Measurements from ENCODE around the gene DBT. TPM values are rescaled to one million over a fixed set of nuclear protein-coding genes. Genes with fewer than 3 reads are reported as not detected.

DBT gene
- polyA plus RNA-seq, 1 donor (not counting 4 experiments of a cell fraction or from before 2014, with no cell fraction given): 16.3 TPM

DNA sequence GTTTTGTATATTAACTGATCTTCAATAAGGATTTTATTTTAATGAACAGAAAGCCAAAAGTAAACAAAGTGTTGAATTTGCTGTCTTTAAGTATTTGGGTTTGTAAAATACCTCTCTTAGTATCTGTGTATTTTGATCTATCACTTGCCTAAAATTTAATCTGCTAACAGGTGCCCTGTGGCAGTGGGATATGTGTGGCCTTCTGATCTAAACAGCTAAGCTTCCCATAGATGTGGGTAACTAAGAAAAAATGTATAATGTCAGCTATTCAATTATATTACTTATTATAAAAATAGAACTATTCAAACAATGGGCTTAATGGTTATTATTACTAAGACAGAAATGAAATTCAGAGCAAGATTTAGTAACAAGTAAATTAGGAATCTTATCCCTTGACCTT lies 86.8 kb downstream of the DBT start:
- dilution Hi-C loops (cut with MboI; ENCODE audit: extremely low pct_ligation_motif_present, low sequenced_read_pairs): no loop called here
- no peak overlapping the region for H3K9ac ChIP-seq (ENCODE audit: control insufficient read depth, extremely low read depth, insufficient read depth, low read length)
- no peaks in the 10 kb centered on the region for H3K79me2 ChIP-seq (ENCODE audit: control insufficient read depth, insufficient read depth, low read length)
- H3K4me1 ChIP-seq (ENCODE audit: control insufficient read depth, extremely low read depth, insufficient read depth, low read length): no peaks in the 10 kb centered on the region
- no peak overlapping the region for H3K27ac ChIP-seq (ENCODE audit: control insufficient read depth, insufficient read depth, low read length)
- no peaks in the 10 kb centered on the region for H3K9me3 ChIP-seq (ENCODE audit: control insufficient read depth, low read depth, low read length)
- H3K4me3 ChIP-seq (ENCODE audit: control insufficient read depth in 2 of 3, extremely low read depth in 1 of 3, insufficient read depth in 2 of 3, low read depth in 1 of 3, low read length in 3 of 3): no peak overlapping the region
- DNase-seq (ENCODE audit: low read depth, low spot score): no peak
- H3K27me3 ChIP-seq (ENCODE audit: control insufficient read depth, extremely low read depth, insufficient read depth, low read length): no peaks in the 10 kb centered on the region
- FAIRE-seq: no peak
- no peaks in the 10 kb centered on the region for H3K36me3 ChIP-seq (ENCODE audit: control insufficient read depth in 2 of 2, extremely low read depth in 1 of 2, insufficient read depth in 2 of 2, low read length in 2 of 2)
- TF ChIP-seq EZH2 (IDR thresholded peaks at IDR 0.05; ENCODE audit: low read length): no peak
- TF ChIP-seq, protein P1, sequence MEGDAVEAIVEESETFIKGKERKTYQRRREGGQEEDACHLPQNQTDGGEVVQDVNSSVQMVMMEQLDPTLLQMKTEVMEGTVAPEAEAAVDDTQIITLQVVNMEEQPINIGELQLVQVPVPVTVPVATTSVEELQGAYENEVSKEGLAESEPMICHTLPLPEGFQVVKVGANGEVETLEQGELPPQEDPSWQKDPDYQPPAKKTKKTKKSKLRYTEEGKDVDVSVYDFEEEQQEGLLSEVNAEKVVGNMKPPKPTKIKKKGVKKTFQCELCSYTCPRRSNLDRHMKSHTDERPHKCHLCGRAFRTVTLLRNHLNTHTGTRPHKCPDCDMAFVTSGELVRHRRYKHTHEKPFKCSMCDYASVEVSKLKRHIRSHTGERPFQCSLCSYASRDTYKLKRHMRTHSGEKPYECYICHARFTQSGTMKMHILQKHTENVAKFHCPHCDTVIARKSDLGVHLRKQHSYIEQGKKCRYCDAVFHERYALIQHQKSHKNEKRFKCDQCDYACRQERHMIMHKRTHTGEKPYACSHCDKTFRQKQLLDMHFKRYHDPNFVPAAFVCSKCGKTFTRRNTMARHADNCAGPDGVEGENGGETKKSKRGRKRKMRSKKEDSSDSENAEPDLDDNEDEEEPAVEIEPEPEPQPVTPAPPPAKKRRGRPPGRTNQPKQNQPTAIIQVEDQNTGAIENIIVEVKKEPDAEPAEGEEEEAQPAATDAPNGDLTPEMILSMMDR (optimal IDR thresholded peaks at IDR 0.05 in 1 of 3, IDR thresholded peaks at IDR 0.05 in 1 of 3, conservative IDR thresholded peaks at IDR 0.05 in 1 of 3; ENCODE audit: extremely low read depth in 1 of 3, insufficient read depth in 2 of 3, low read length in 3 of 3): no peak
- H4K20me1 ChIP-seq (ENCODE audit: control insufficient read depth, extremely low read depth, insufficient read depth, low read length): no peaks in the 10 kb centered on the region
- no peaks in the 10 kb centered on the region for H3K9me1 ChIP-seq (ENCODE audit: control insufficient read depth, extremely low read depth, insufficient read depth, low read length)
- H3K4me2 ChIP-seq (ENCODE audit: control insufficient read depth, extremely low read depth, insufficient read depth, low read depth, low read length): no peak overlapping the region
- H2AFZ ChIP-seq (ENCODE audit: control insufficient read depth, low read length): no peak overlapping the region

DNA sequence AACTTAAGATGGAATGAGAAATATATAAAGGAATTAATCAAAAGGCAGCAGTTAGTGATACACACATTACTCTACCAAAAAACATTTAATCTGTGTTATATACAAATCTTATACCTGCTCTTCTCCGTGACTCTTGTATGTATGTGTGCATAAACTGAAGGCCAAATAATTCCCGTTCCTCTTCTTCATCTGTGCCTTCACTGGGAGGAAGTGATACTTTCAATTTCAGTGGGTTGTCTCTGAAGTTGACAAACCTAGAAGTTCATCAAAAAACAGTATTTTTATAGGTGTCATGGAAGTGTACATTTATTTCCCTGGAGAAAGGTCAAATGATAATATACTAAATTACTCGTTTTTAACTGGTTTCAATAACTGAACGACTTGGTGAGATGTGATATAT lies 97.4 kb downstream of the DBT start:
- Histone ChIP-seq H3K9ac (ENCODE audit: control insufficient read depth, extremely low read depth, insufficient read depth, low read length) (no peak overlapping the region), H3K27ac (ENCODE audit: control insufficient read depth, insufficient read depth, low read length) (no peak overlapping the region), H3K36me3 (ENCODE audit: control insufficient read depth in 2 of 2, extremely low read depth in 1 of 2, insufficient read depth in 2 of 2, low read length in 2 of 2) (peaks cover 0 to 2% of the 10 kb centered on the region in 2 experiments), H2AFZ (ENCODE audit: control insufficient read depth, low read length) (no peak overlapping the region), H3K9me1 (ENCODE audit: control insufficient read depth, extremely low read depth, insufficient read depth, low read length) (no peaks in the 10 kb centered on the region), H3K4me2 (ENCODE audit: control insufficient read depth, extremely low read depth, insufficient read depth, low read depth, low read length) (no peak overlapping the region), H3K4me3 (ENCODE audit: control insufficient read depth in 2 of 3, extremely low read depth in 1 of 3, insufficient read depth in 2 of 3, low read depth in 1 of 3, low read length in 3 of 3) (no peak overlapping the region), H3K27me3 (ENCODE audit: control insufficient read depth, extremely low read depth, insufficient read depth, low read length) (no peaks in the 10 kb centered on the region), H3K9me3 (ENCODE audit: control insufficient read depth, low read depth, low read length) (no peaks in the 10 kb centered on the region), H3K4me1 (ENCODE audit: control insufficient read depth, extremely low read depth, insufficient read depth, low read length) (no peaks in the 10 kb centered on the region), H3K79me2 (ENCODE audit: control insufficient read depth, insufficient read depth, low read length) (no peaks in the 10 kb centered on the region), H4K20me1 (ENCODE audit: control insufficient read depth, extremely low read depth, insufficient read depth, low read length) (no peaks in the 10 kb centered on the region)
- FAIRE-seq (no peak), DNase-seq (ENCODE audit: low read depth, low spot score) (no peak)
- TF ChIP-seq, protein P1 (optimal IDR thresholded peaks at IDR 0.05 in 1 of 3, IDR thresholded peaks at IDR 0.05 in 1 of 3, conservative IDR thresholded peaks at IDR 0.05 in 1 of 3; ENCODE audit: extremely low read depth in 1 of 3, insufficient read depth in 2 of 3, low read length in 3 of 3): no peak
- no peak for TF ChIP-seq EZH2 (IDR thresholded peaks at IDR 0.05; ENCODE audit: low read length)
- dilution Hi-C loops (cut with MboI; ENCODE audit: extremely low pct_ligation_motif_present, low sequenced_read_pairs): no loop called here

All from keratinocyte (primary cell).